Stimulated activated CD8-positive, alpha-beta memory T cell treated with anti-CD3 and anti-CD28 coated beads, Interleukin-4, amount 100 ng/mL, for 1 hour (primary cell): ENCODE data around the gene PVALEF.
"Not testable (repeated sequence)": the region's sequence is repeated elsewhere in the genome, so short reads cannot be mapped to it uniquely, and the experiment has no call there.

Experiments
- DNase-seq, 2 donors: peaks; one replicate each; pipeline ENCODE4 v3.0.0-alpha.2; 2020; ENCODE audit warnings: low read depth in 2 of 2, low spot score in 1 of 2

The PVALEF gene

GRCh38 chr17:81143717-81144422, 21.4 kb upstream of the PVALEF start:
- no peak for DNase-seq

- no peak for DNase-seq
Observed at GRCh38 chr17:81144423-81144781, 20.9 kb upstream of the PVALEF start.

GRCh38 chr17:81146208-81146607, 19.1 kb upstream of the PVALEF start:
- not testable (repeated sequence) for DNase-seq

GRCh38 chr17:81147701-81148100, 17.6 kb upstream of the PVALEF start:
- DNase-seq, result no peak

GRCh38 chr17:81148571-81148970, 16.7 kb upstream of the PVALEF start:
- no peak for DNase-seq

- DNase-seq, result no peak
Observed at GRCh38 chr17:81148986-81149533, 16.2 kb upstream of the PVALEF start.

- DNase-seq, result no peak
Observed at GRCh38 chr17:81150377-81151077, 14.8 kb upstream of the PVALEF start.

- no peak for DNase-seq
Observed at GRCh38 chr17:81151278-81151677, 14.0 kb upstream of the PVALEF start.

- no peak for DNase-seq
Observed at GRCh38 chr17:81152288-81152828, 12.9 kb upstream of the PVALEF start.

GRCh38 chr17:81153340-81153803, 11.9 kb upstream of the PVALEF start:
- DNase-seq, result no peak

GRCh38 chr17:81154016-81154415, 11.3 kb upstream of the PVALEF start:
- not testable (repeated sequence) for DNase-seq

- DNase-seq, result no peak
Observed at GRCh38 chr17:81154961-81155360, 10.3 kb upstream of the PVALEF start.

- no peak for DNase-seq
Observed at GRCh38 chr17:81156866-81157805, 8.2 kb upstream of the PVALEF start.

GRCh38 chr17:81157848-81158687, 7.2 kb upstream of the PVALEF start:
- no peak for DNase-seq

- DNase-seq, result no peak
Observed at GRCh38 chr17:81158688-81159590, 6.4 kb upstream of the PVALEF start.

GRCh38 chr17:81159611-81160265, 5.6 kb upstream of the PVALEF start:
- DNase-seq, result no peak

- no peak for DNase-seq
Observed at GRCh38 chr17:81160306-81160705, 5.0 kb upstream of the PVALEF start.

- no peak for DNase-seq
Observed at GRCh38 chr17:81160747-81161453, 4.4 kb upstream of the PVALEF start.
